ENCODE results near the gene MYL12B.

MYL12B gene

GRCh38 chr18:3235846-3236245, 26.1 kb upstream of the MYL12B start:
- TF ChIP-seq POLR2AphosphoS5 (IDR thresholded peaks at IDR 0.05; ENCODE audit: low read depth, low read length) (no peak), SIN3A (IDR thresholded peaks at IDR 0.05; ENCODE audit: borderline replicate concordance, insufficient read depth, low read length) (no peak), FOXP2 (optimal IDR thresholded peaks at IDR 0.05; ENCODE audit: borderline replicate concordance, extremely low read depth, extremely low read length, insufficient read depth) (no peak), REST (IDR thresholded peaks at IDR 0.05; ENCODE audit: insufficient read depth in 1 of 2, low read depth in 2 of 2, low read length in 2 of 2) (no peak), TAF1 (IDR thresholded peaks at IDR 0.05; ENCODE audit: borderline replicate concordance, insufficient read depth, low read length) (no peak)

GRCh38 chr18:3236470-3236869, 25.5 kb upstream of the MYL12B start:
- TF ChIP-seq POLR2AphosphoS5 (IDR thresholded peaks at IDR 0.05; ENCODE audit: low read depth, low read length): no peak
- no peak for TF ChIP-seq FOXP2 (optimal IDR thresholded peaks at IDR 0.05; ENCODE audit: borderline replicate concordance, extremely low read depth, extremely low read length, insufficient read depth)
- no peak for TF ChIP-seq TAF1 (IDR thresholded peaks at IDR 0.05; ENCODE audit: borderline replicate concordance, insufficient read depth, low read length)
- TF ChIP-seq SIN3A (IDR thresholded peaks at IDR 0.05; ENCODE audit: borderline replicate concordance, insufficient read depth, low read length): no peak

GRCh38 chr18:3238742-3239141, 23.2 kb upstream of the MYL12B start:
- no peak for TF ChIP-seq REST (IDR thresholded peaks at IDR 0.05; ENCODE audit: insufficient read depth in 1 of 2, low read depth in 2 of 2, low read length in 2 of 2)
- TF ChIP-seq TAF1 (IDR thresholded peaks at IDR 0.05; ENCODE audit: borderline replicate concordance, insufficient read depth, low read length): no peak
- TF ChIP-seq FOXP2 (optimal IDR thresholded peaks at IDR 0.05; ENCODE audit: borderline replicate concordance, extremely low read depth, extremely low read length, insufficient read depth): no peak
- no peak for TF ChIP-seq SIN3A (IDR thresholded peaks at IDR 0.05; ENCODE audit: borderline replicate concordance, insufficient read depth, low read length)
- no peak for TF ChIP-seq POLR2AphosphoS5 (IDR thresholded peaks at IDR 0.05; ENCODE audit: low read depth, low read length)

- TF ChIP-seq REST (IDR thresholded peaks at IDR 0.05; ENCODE audit: insufficient read depth in 1 of 2, low read depth in 2 of 2, low read length in 2 of 2) (no peak), TAF1 (IDR thresholded peaks at IDR 0.05; ENCODE audit: borderline replicate concordance, insufficient read depth, low read length) (no peak), SIN3A (IDR thresholded peaks at IDR 0.05; ENCODE audit: borderline replicate concordance, insufficient read depth, low read length) (no peak), FOXP2 (optimal IDR thresholded peaks at IDR 0.05; ENCODE audit: borderline replicate concordance, extremely low read depth, extremely low read length, insufficient read depth) (no peak), POLR2AphosphoS5 (IDR thresholded peaks at IDR 0.05; ENCODE audit: low read depth, low read length) (no peak)
These were observed 16.8 kb upstream of the MYL12B start for GRCh38 chr18:3245185-3245564.

- TF ChIP-seq FOXP2 (optimal IDR thresholded peaks at IDR 0.05; ENCODE audit: borderline replicate concordance, extremely low read depth, extremely low read length, insufficient read depth) (peak; percentile 72), POLR2AphosphoS5 (IDR thresholded peaks at IDR 0.05; ENCODE audit: low read depth, low read length) (no peak)
These were observed 15.9 kb upstream of the MYL12B start for GRCh38 chr18:3245853-3246634.

GRCh38 chr18:3246635-3247239, 15.2 kb upstream of the MYL12B start:
- TF ChIP-seq TAF1 (IDR thresholded peaks at IDR 0.05; ENCODE audit: borderline replicate concordance, insufficient read depth, low read length) (no peak), SIN3A (IDR thresholded peaks at IDR 0.05; ENCODE audit: borderline replicate concordance, insufficient read depth, low read length) (no peak), REST (IDR thresholded peaks at IDR 0.05; ENCODE audit: insufficient read depth in 1 of 2, low read depth in 2 of 2, low read length in 2 of 2) (no peak), FOXP2 (optimal IDR thresholded peaks at IDR 0.05; ENCODE audit: borderline replicate concordance, extremely low read depth, extremely low read length, insufficient read depth) (no peak), POLR2AphosphoS5 (IDR thresholded peaks at IDR 0.05; ENCODE audit: low read depth, low read length) (no peak)

Data from PFSK-1 (cell line).